HG03571 (cell line): ENCODE data around the gene RCAN2.
"Not testable (repeated sequence)": the region's sequence is repeated elsewhere in the genome, so short reads cannot be mapped to it uniquely, and the experiment has no call there.

ENCODE experiments used
- ATAC-seq: cut with Tn5 transposase; IDR thresholded peaks from one replicate; pipeline ENCODE4 v1.9.1; 2021; ENCODE audit not compliant: unreplicated experiment

Gene RCAN2

DNA sequence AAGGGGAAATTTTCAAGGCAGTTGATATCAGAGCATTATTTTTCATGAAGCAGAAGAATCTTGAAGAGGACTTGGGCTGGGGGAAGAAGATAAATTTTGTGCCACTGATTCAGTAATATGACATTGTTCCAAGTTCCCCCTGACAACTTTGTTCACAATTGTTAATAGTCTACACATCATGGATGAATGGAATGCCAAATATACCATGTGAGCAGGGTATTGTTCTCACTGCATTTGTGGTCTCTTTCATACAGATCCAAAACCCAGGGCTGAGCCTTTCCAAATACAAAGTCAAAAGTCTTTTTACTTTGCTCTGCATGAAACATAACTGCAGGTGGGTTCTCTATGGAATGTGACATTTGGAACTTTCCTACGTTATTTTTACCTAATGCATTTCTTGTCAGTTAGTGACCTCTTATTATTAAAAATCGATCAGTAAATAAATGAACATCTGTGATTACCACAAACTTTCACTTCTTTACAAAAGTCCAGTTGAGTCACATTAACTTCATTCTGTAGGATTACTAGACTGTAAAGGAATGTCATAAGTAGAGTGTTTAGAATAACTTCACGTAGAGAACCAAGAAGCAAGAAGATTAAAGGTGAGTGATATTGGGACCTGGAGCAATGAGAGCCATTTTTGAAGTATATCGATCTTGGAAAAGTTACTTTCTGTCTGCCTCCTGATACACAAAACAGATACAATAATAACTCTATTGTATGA is 100.9 kb downstream of the RCAN2 start:
- ATAC-seq: no peak

DNA sequence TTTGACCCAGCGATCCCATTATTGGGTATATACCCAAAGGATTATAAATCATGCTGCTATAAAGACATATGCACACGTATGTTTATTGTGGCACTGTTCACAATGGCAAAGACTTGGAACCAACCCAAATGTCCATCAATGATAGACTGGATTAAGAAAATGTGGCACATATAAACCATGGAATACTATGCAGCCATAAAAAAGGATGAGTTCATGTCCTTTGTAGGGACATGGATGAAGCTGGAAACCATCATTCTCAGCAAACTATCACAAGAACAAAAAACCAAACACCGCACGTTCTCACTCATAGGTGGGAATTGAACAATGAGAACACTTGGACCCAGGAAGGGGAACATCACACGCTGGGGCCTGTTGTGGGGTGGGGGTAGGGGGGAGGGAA is 103.5 kb downstream of the RCAN2 start:
- ATAC-seq: not testable (repeated sequence)

DNA sequence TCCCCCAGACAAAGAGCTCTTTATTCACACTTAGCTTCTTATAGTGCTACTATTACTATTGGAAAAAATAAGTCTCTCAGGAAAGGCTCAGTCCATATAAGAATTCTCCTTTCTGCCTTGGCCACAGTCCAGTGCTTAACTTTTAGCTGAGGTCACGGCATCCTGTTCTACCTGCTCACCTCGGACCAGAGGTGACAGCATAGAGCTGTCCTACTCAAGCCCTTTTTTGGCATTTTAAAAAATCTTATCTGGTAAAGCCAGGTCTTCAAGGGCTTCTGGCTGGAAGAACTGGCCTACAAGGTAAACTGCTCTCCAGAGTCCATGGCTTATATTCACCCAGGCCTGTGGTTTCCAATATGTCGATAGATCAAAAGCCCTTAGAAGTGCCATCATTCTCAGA is 109.7 kb downstream of the RCAN2 start:
- ATAC-seq: no peak

DNA sequence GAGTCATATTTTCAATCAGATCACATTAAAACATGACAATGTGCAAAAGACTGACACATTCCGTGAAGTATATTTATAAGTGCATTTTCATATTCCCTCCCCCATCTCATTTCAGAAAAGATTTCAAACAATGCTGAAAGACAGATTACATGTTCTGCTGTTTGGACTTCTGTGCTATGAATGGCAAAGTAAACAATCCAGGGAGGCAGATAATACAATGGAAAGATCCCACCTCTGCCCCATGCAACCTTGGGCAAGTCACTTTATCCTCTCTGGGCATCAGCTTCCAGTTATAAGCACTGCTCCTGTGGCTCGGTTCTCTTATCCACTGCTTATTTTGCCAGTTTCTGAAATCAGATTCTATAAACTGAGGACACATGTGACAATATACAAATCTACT is 110.2 kb downstream of the RCAN2 start:
- ATAC-seq: no peak

DNA sequence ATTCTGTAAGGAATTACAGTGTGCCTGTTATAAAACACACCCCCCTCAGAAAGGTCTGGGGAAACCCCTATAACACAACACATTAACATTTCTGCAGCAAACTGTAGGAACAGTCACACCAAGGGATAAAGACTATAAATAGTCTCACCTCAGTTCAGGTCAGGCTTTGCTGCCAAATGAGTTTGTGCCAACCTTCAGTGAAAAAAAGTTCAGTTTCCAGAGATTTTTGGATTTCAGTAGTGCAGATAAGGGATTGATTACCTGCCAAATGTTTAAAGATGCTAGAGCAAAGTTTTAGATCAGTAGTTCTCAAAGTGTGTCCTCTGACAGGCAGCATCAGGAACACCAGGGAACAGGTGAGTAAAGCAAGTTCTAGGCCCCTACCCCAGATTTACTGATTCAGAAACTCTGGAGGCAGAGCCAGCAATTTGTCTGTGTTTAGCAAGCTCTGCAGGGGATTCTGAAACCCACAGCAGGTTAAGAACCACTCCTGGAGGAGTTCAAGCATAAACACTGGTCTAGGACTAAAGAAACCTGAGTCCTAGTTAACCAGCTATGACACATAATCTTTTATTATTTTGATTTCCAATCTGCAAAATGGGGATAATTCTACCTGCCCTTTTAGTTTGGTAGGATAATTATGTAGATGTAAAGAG is 111.0 kb downstream of the RCAN2 start:
- ATAC-seq: no peak

DNA sequence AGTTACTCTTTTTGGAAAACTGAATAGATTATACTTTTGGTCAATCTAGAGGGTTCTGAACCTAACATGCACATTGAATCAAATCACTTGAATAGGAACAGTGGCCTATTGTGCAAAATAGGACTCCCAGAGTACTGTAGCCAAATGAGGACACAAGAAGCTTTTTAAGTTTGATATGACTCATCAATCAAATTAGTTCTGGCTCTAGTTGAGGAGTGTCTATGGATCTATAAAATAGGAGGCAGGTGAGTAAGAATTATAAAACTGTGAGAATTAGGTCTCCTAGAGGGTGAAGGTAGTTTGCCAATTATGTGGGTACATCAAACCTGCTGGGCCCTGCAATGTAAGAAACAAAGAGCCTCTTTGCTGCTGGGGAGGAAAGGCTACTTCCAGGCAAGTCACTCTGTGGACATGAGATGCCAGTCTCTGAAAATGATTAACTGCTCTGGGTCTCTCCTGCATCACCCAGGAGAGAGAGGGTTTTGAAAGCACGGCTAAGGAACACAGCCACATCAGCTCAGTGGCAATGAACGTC is 112.3 kb downstream of the RCAN2 start:
- ATAC-seq: no peak

DNA sequence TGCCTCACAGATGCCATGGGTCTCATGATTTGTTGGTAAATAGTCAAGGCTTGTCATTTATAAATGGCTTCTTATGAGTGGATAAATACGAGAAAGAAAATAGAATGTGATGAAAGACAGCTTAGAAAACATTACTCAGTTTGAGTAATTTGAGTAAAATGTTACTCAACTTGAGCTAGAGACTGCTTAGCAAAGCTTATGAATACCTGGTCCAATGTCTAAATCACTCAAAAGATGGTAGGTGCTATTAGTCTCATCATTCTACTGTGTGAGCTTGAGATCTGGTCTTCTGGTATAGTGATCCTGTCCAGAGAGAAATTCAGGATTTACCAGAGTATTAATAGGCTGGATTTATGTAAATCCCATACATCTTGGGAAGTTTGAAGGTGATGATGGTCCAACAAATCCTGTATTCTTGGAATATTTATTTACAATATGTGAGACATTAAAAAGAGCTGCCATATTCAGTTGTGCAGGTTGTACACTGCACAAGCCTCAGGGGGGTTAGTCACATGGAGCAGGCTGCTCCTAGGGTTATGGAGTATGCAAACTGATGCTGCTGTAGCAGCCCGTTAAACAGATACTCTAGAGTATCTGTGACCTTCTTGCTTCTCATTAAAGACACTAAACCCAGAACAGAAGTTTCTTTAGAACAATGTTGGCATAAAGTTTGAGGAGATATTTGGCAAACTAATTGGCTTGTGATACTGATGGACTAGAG is 112.9 kb downstream of the RCAN2 start:
- no peak for ATAC-seq

DNA sequence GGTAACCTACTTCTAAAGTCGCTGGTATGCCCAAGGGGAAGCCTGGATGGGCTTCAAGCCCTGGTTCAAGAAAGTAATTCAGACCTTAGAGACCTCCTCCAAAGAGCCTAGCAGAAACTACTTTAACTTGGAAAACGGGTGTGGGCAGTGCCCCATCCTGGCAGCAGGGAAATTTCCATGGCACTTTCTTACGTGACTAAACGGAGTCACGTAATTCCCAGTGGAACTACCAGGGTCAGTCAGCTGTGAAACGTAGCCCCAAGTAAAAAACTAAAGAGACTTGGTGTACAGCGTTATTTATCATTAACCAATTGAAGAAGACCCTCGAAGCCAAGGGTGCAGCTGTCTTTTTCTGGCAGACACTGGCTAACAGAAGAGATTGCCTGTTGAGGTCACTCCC is 114.0 kb downstream of the RCAN2 start:
- no peak for ATAC-seq

DNA sequence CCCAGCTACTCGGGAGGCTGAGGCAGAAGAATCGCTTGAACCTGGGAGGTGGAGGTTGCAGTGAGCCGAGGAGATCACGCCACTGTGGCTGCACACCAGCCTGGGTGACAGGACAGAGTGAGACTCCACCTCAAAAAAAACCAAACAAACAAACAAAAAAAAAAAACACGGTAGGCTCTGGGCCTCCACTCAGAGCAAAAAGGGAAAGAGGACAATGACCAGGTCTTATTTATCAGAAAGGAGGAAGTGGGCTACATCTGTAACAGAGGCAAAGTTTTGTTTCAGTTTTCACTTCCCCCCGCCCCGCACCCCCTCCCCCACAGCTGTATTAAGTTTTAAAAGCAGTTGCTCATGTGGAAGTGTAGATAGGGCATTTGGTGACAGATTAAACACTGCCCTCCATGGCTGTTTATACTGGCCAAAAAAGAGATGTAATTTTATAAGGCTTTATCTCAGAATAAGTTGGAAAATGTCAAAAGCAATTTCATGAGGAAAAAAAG is 114.6 kb downstream of the RCAN2 start:
- ATAC-seq: peak; percentile 91

DNA sequence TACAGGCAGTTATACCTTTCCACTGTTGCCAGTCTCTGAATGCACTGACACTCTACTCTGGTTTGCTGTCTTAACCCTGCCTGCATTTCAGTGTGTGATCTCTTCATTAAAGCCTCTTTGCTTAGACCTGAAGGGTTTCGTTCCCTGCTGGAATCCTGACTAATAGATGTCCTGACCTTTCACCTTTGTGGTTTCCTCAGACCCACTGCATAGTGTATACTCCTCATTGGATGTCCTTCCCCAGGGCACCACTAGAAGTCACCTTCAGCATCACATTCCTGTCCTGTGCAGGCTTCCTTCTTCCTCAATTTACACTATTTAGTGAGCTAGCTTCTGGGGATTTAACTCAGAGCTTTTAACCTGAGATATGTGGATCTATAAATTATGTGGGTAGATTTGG is 120.6 kb downstream of the RCAN2 start:
- ATAC-seq: no peak

DNA sequence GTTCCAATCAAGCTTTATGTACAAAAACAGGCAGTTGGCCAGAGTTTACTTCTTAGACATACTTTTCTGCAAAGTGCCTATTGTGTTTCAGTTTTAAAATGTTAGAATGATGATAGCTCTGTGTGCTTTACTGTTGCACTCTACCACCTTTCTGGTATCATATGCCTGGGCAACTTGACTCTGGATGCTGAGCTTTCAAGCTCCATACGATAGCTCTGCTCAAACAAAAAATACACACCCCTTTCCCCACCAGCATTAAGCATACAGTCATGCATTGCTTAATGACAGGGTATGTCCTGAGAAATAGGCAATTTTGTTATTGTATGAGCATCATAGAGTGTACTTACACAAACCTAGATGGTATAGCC is 123.1 kb downstream of the RCAN2 start:
- no peak for ATAC-seq

DNA sequence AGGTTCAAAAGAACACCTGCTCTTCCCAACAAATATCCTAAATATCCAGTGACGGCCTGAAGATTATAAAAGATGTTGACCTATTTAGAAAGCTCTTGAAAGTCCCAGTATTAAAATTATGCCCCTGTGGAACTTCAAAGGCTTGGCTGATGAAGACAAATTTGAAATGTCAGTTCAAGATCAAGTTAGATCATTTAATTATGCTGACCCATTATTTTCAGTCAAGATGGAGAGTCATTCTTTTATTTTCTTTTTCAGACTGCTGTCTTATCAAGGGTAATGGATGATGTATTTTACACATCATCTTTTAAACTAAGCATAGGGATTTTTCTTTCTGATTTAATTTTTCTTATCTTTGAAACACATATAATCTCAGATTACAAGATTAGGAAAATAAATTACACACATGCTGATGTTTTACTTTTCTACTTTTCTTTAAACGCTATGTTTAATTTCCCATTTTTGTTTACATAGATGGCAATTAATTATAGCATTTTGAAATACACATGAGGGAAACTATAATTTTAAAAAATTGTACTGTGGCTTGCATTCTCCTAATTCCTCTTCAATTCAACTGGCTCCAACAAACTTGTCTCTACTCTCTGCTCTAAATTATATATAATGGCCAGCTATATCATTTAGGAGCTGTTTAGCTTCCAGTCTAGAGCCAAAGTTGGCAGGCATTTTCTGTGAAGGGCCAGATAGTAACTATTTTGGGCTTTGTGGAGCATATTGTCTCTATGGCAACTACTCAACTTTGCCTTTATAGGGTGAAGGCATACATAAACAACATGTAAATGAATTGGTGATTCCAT is 123.7 kb downstream of the RCAN2 start:
- no peak for ATAC-seq

DNA sequence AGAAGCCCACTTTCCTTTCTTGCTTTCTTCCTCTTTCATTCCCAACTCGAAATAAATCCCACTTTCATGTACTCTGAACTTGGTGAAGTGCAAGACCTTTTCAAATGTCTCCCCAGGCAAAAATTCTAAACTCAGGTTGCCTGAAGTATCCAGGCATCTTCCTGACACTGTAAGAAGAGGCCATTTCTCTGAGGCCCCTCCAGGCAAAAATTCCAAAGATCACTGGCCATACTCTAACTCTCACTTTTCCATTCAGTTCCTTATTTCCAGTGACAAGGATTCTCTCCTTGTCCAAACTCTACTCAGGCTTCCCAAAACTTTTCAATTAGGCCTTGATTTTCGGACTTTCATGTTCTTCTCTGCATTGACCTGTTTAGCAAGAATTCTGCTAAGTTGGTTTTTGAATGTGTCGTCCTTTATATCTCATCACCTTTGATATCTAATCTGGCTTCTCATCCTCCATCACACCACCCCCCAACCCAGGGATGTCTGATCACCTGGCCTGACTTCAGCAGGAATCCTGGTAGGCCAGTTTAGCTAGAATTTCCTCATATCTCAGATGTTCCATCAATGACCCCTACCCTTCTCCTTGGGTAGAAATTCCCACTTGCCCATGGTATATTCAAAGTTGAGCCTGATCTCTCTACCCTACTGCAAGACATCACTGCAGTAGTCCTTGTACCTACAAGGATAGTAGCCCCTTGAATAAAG is 124.9 kb downstream of the RCAN2 start:
- ATAC-seq: no peak

DNA sequence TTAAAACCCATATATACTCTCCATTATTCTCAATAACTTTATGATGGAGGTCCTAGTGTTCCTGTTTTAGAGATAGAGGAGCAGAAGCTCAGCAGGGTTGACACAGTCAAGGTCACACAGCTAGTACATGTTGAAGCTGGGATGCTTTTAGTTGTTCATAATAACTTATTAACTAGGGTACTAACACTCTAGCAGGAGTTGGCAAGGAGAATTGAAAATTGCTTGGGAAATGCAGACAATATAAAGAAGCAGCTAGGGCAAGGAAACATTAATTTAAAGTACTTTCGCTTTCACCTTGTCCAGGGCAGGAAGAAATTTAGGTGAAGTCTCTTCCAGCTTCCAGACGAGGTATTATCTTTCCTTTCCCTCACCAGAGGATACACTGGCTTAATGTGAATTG is 133.7 kb downstream of the RCAN2 start:
- ATAC-seq: no peak

DNA sequence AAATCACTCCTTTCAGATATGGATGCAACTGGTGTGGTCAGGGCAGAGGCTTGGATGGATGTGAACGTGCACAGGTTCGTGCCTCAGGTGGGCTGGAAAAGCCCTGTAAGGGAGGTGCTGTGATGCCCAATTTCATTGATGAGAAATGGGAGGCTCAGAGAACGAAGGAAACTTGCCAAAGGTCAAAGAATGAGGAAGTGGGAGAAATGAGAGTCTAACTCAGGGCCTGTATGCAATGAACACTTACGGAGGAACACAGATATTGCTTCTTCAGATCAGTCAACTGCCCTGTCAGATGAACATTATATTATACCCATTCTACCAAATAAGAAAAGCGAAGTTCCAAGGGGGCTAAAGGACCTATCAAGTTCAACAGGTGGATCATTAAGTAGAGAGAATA is 134.7 kb downstream of the RCAN2 start:
- ATAC-seq: no peak

DNA sequence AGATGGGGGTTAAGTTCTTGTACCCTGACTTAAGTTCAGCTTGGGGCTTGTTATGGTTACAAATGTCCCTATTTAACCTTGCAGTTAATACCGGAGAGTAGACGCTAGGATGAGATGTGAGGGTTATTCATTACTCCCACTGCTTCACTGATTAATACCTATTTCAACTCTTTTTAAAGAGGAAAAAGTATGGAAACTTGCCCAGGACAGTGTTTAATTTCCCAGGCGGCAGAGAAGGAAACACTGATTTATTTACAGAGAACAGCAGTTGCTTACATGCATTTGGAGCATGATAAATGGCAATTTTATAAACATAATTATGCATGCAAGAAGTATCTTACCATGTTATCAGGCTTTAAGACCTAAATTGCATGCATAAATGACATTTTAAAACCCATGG is 137.7 kb downstream of the RCAN2 start:
- ATAC-seq: no peak

DNA sequence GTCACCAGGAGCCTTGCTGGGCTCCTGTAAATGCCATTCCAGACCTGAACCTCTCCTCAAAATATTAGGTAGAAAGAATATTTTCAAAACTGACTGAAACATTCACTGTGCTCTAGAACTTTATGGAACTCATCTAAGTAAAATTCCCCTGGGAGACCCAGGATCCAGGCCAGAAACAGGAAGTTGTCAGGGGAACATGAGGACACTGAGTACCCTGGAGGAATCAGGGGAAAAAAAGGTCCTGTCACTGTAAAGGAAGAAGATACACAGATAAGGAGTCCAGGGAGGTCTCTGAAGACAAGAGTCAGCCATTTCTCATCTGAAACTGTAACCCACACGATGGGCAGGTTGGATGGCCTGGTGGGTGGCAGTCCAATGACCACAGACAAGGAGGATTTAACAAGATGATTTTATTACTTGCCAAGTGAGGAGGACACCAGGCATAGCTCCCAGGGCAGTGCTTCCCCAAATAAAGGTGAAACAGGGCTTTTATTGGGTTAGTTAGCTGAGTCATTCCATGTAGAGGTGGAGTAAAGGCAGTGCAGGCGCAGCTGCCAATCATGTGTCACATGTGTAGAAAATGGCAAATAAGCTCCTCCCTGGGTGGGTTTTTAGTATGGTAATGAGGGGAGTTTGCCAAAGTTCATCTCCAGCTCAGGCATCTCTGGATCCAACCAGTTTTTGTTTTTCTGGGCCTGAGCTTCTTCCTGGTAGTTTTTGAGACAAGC is 138.5 kb downstream of the RCAN2 start:
- ATAC-seq: no peak

DNA sequence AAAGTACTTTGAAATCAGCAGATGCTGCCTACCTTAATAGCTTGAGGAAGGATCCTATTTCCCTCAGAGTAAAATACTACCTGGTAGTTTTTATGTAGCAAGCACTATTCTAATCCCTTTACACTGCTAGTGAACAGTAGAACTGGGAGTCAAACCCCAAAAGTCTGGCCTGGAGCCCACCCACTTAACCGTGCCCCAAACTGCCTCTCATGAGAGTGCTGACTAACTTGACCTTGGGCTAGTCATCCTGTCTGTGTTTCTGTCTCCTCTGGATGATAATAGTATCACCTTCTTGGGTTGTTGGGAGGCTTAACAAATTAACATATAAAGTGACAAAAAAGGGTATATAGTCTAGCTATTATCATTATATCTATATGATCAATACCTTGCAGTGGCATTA is 140.5 kb downstream of the RCAN2 start:
- no peak for ATAC-seq

DNA sequence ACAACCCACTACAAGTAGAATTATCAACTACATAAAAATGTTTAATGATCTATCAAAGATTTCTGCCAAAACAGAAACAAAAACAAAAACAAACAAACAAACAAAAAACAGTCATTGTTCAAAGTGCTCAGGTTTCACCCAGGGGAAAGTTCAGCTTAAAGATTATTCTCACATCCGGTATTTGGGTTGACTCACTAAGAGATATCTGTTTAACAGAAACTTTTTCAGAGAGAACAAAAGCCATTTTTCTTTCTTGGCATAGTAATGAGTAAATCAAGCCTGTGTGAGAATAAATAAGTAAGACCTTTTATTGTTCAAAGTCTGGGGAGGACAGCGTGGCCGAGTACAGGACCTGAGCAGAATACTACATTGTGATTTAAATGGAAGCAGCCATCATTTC is 143.6 kb downstream of the RCAN2 start:
- ATAC-seq: no peak

DNA sequence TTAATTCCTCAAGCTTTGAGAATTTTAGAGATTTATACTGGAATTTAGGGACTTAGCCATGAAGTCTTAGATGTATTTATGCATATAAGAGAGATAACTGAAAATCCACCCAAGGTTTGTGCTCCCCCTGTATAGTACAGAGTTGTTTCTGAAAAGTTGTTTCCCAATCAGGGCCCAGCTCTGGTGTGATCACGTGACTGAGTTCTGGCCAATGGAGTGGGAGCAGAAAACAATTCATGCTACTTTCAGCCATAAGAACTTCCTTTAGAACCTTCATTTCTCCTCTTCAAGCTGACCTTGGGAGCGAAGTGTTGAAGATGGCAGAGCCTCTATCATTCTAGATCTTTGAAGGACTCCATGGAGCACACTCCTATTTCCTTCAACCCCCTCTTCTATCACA is 151.0 kb downstream of the RCAN2 start:
- no peak for ATAC-seq
